HCT116 (cell line): ENCODE data around the gene SAMD10. TPM values are rescaled to one million over a fixed set of nuclear protein-coding genes. Genes with fewer than 3 reads are reported as not detected.

ENCODE experiments used
- ATAC-seq: fragments of 200-7000 bp; cut with Tn5 transposase; 2 replicates; pipeline ENCODE4 v1.9.1; 2020; ENCODE audit warnings: mild to moderate bottlenecking, moderate library complexity
- BruUV-seq: library from RNA; stranded (reverse); fragments of 400-500 nt; replicated peaks from 2 replicates; lab custom pipeline; 2021; lab: Mats Ljungman, UMichigan
- CTCF ChIA-PET: fragments of 300-600 bp; sonication (Branson Sonifier 250); formaldehyde crosslinking; loops from one replicate; lab custom pipeline; 2021; ENCODE audit warnings: antibody characterized with exemption; lab: Charles Lee
- POLR2A ChIA-PET: fragments of 300-600, 350-600 bp; sonication (Branson Sonifier 250); formaldehyde crosslinking; loops from one replicate; lab custom pipeline; 2021; ENCODE audit warnings: antibody characterized with exemption; lab: Charles Lee
- RAD21 ChIA-PET, 2 experiments: fragments of 300-600 bp; sonication (Branson Sonifier 250); formaldehyde crosslinking; loops; one replicate each; lab custom pipeline; 2023; ENCODE audit warnings: low total read pairs in 2 of 2; ENCODE audit not compliant: uncharacterized antibody in 2 of 2, unreplicated experiment in 2 of 2, low non-redundant PET in 1 of 2; lab: Charles Lee
- DNase-seq: peaks from one replicate; pipeline ENCODE4 v3.0.0-alpha.2; 2010; ENCODE audit warnings: low read depth, low spot score
- H2AFZ ChIP-seq: fragments of 200-600 bp; shearing (Covaris generic), sonication (generic); 2 replicates; pipeline ENCODE4 v1.6.1; 2017; ENCODE audit warnings: low read depth, mixed run types, mixed read lengths, antibody characterized with exemption, low read length; ENCODE audit not compliant: poor library complexity, severe bottlenecking
- H3K27ac ChIP-seq: 2 replicates; pipeline ENCODE4 v1.5.1; 2012; ENCODE audit warnings: low read depth, low read length
- H3K27me3 ChIP-seq: fragments of 200-600 bp; sonication (generic); 2 replicates; pipeline ENCODE4 v1.6.1; 2016; ENCODE audit warnings: mixed run types, low read length, mixed read lengths; ENCODE audit not compliant: insufficient read depth
- H3K36me3 ChIP-seq, 2 experiments: fragments of 200-500 bp in 1 of 2; fragments of 200-600 bp in 1 of 2; sonication (Bioruptor generic) in 1 of 2; sonication (generic) in 1 of 2; 2 replicates each; pipeline versions ENCODE4 v1.5.1 to v1.6.1; 2014 to 2016; ENCODE audit warnings: low read length in 2 of 2, inconsistent platforms in 1 of 2, mixed read lengths in 1 of 2, mixed run types in 1 of 2; ENCODE audit not compliant: insufficient read depth in 2 of 2, control insufficient read depth in 1 of 2
- H3K4me1 ChIP-seq, 2 experiments: fragments of 200-600 bp in 1 of 2; sonication (generic) in 1 of 2; 2 replicates each; pipeline versions ENCODE4 v1.5.1 to v1.6.1; 2012 to 2017; ENCODE audit warnings: low read length in 2 of 2, inconsistent platforms in 1 of 2, mild to moderate bottlenecking in 1 of 2, mixed read lengths in 1 of 2, mixed run types in 1 of 2, moderate library complexity in 1 of 2; ENCODE audit not compliant: insufficient read depth in 2 of 2, control insufficient read depth in 1 of 2
- H3K4me2 ChIP-seq: fragments of 200-600 bp; sonication (generic); 2 replicates; pipeline ENCODE4 v1.6.1; 2017; ENCODE audit warnings: mixed run types, low read length, mixed read lengths
- H3K4me3 ChIP-seq, 2 experiments: fragments of 200-600 bp in 1 of 2; sonication (generic) in 1 of 2; replicated peaks in 1 of 2; 2 replicates each; pipeline ENCODE4 v1.5.1; 2011 to 2016; ENCODE audit warnings: low read length in 2 of 2, control low read depth in 1 of 2, low read depth in 1 of 2, mild to moderate bottlenecking in 1 of 2, mixed read lengths in 1 of 2, mixed run types in 1 of 2
- H3K79me2 ChIP-seq: fragments of 200-600 bp; sonication (generic); 2 replicates; pipeline ENCODE4 v1.6.1; 2017; ENCODE audit warnings: mild to moderate bottlenecking, mixed run types, low read length, moderate library complexity, mixed read lengths; ENCODE audit not compliant: insufficient read depth
- H3K9ac ChIP-seq: fragments of 200-600 bp; sonication (generic); 2 replicates; pipeline ENCODE4 v1.6.1; 2016; ENCODE audit warnings: low read length, mixed read lengths
- H3K9me2 ChIP-seq: fragments of 200-600 bp; sonication (generic), shearing (Covaris generic); 2 replicates; pipeline ENCODE4 v1.6.1; 2017; ENCODE audit warnings: mixed run types, mild to moderate bottlenecking, moderate library complexity; ENCODE audit not compliant: insufficient read depth
- H3K9me3 ChIP-seq, 2 experiments: fragments of 200-500 bp in 1 of 2; fragments of 200-600 bp in 1 of 2; sonication (Bioruptor generic) in 1 of 2; sonication (generic) in 1 of 2; 2 replicates each; pipeline ENCODE4 v1.6.1; 2014 to 2017; ENCODE audit warnings: low read length in 2 of 2, mixed read lengths in 2 of 2, inconsistent platforms in 1 of 2, low read depth in 1 of 2, mild to moderate bottlenecking in 1 of 2, mixed run types in 1 of 2, moderate library complexity in 1 of 2; ENCODE audit not compliant: control insufficient read depth in 1 of 2, insufficient read depth in 1 of 2
- H4K20me1 ChIP-seq: fragments of 200-600 bp; sonication (generic), shearing (Covaris generic); 2 replicates; pipeline ENCODE4 v1.6.1; 2017; ENCODE audit warnings: mixed run types, mild to moderate bottlenecking, moderate library complexity; ENCODE audit not compliant: insufficient read depth
- CBX3 ChIP-seq: IDR thresholded peaks from 2 replicates; pipeline ENCODE4 v1.6.1; 2012; ENCODE audit warnings: low read depth
- CEBPB ChIP-seq: IDR thresholded peaks from 2 replicates; pipeline ENCODE4 v1.6.1; 2012; ENCODE audit warnings: low read depth
- EGR1 ChIP-seq: IDR thresholded peaks from 2 replicates; pipeline ENCODE4 v1.6.1; 2012; ENCODE audit warnings: low read depth
- ELF1 ChIP-seq: IDR thresholded peaks from 2 replicates; pipeline ENCODE4 v1.6.1; 2012; ENCODE audit warnings: low read depth, borderline replicate concordance
- EZH2 ChIP-seq: fragments of 200-600 bp; sonication (generic); IDR thresholded peaks from 2 replicates; pipeline ENCODE4 v1.6.1; 2017; ENCODE audit warnings: antibody characterized with exemption, mixed run types
- EZH2phosphoT487 ChIP-seq: fragments of 200-600 bp; IDR thresholded peaks from 2 replicates; pipeline ENCODE4 v1.6.1; 2018; ENCODE audit warnings: antibody characterized with exemption, borderline replicate concordance
- FOSL1 ChIP-seq: IDR thresholded peaks from 2 replicates; pipeline ENCODE4 v1.6.1; 2012; ENCODE audit warnings: low read depth
- JUND ChIP-seq: IDR thresholded peaks from 2 replicates; pipeline ENCODE4 v1.6.1; 2012
- POLR2A ChIP-seq: IDR thresholded peaks from 2 replicates; pipeline ENCODE4 v1.7.0; 2011; ENCODE audit warnings: borderline replicate concordance; ENCODE audit not compliant: insufficient read depth, insufficient read length; ENCODE audit errors: extremely low read depth
- POLR2AphosphoS5 ChIP-seq: IDR thresholded peaks from 2 replicates; pipeline ENCODE4 v1.6.1; 2011; ENCODE audit warnings: mild to moderate bottlenecking, low read depth, low read length, moderate library complexity
- SIN3A ChIP-seq: IDR thresholded peaks from 2 replicates; pipeline ENCODE4 v1.6.1; 2012; ENCODE audit warnings: low read depth
- SP1 ChIP-seq: IDR thresholded peaks from 2 replicates; pipeline ENCODE4 v1.6.1; 2012; ENCODE audit warnings: low read depth
- SRF ChIP-seq: IDR thresholded peaks from 2 replicates; pipeline ENCODE4 v1.6.1; 2012; ENCODE audit warnings: low read depth
- ZFX ChIP-seq: fragments of 450-650 bp; IDR thresholded peaks from 2 replicates; pipeline ENCODE4 v1.6.1; 2017
- ZNF274 ChIP-seq: fragments of 200-500 bp; sonication (Bioruptor generic); IDR thresholded peaks from 2 replicates; pipeline ENCODE4 v1.6.1; 2014; ENCODE audit warnings: mild to moderate bottlenecking, low read depth, low read length, inconsistent platforms
- intact Hi-C: fragments of 100-400 bp; cut with micrococcal nuclease; formaldehyde crosslinking; loops from 2 replicates; pipeline ENCODE4 v1.10.0; 2022
- total RNA-seq: library from RNA; stranded (reverse); gene quantifications from one replicate; pipeline ENCODE4 v1.2.1, GENCODE V29; 2021; ENCODE audit not compliant: unreplicated experiment
- TF ChIP-seq, protein P1 (sequence below), 3 experiments: fragments of 200-600 bp in 1 of 3; sonication (generic) in 1 of 3; IDR thresholded peaks in 2 of 3; conservative IDR thresholded peaks in 1 of 3; 2 replicates each; pipeline ENCODE4 v1.5.1; 2012 to 2017; ENCODE audit warnings: low read depth in 2 of 3, low read length in 2 of 3, antibody characterized with exemption in 1 of 3, borderline replicate concordance in 1 of 3, control low read depth in 1 of 3, mild to moderate bottlenecking in 1 of 3, mixed read lengths in 1 of 3, mixed run types in 1 of 3, moderate library complexity in 1 of 3; ENCODE audit not compliant: insufficient read depth in 1 of 3
- TF ChIP-seq, protein P2 (sequence below): IDR thresholded peaks from 2 replicates; pipeline ENCODE4 v1.6.1; 2011; ENCODE audit warnings: mild to moderate bottlenecking, low read length, moderate library complexity; ENCODE audit not compliant: insufficient replicate concordance; ENCODE audit errors: extremely low read depth
- TF ChIP-seq, protein P3 (sequence below): IDR thresholded peaks from 2 replicates; pipeline ENCODE4 v1.6.1; 2012

SAMD10 gene
- total RNA-seq, 1 experiment from 2014 or later: 4.2 TPM

DNA sequence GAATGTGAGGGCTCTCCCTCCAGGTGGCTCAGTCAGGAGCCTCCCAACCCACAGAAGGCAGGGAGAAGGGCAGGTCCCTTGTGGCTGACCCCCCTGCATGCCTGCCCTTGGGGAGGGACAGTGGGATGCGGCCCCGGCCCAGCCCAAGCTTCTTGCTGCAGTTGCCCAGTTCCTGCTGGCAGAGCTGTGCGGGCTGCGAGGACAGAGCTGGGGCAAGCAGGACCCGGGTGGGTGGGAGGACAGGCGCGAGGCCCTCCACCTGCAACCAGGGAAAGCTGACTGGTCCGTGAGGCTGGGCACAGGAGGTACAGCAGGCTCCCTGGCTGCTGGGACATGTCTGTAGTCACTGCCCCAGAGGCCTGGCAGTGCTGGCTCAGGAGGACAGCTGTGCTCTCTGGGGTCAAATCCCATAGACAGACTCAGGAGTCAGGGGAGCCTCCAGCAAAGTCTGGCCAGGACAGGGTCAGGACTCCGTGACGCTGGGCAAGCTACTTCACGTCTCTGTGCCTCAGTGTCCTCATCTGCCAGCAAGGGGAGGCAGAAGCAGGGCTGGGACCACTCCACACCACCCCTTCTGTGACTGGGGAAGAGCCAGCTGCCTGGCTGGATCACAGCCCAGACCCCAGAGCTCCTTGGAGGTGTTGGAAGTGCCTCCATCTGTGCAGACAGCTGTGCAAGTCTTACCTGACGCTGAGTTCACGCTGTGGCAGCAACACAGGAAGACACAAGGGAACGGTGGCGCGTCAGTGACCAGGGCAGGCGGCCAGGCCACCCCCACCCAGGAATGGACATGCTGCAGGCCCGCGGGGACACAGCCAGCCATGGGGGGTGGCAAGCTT lies 36.3 kb downstream of the SAMD10 start:
- ChIA-PET POLR2A (no interaction called here), RAD21 (no interaction called here), CTCF (interaction anchor here (0.7 kb wide), 1 partner anchor 405 kb away, joined by 3 read pairs; no protein-coding TSS in a partner anchor)
- no TSS peak for BruUV-seq
- Histone ChIP-seq H3K4me3 (no peak overlapping the region), H4K20me1 (no peaks in the 10 kb centered on the region; the same call in 1 of the 2 replicates), H3K4me2 (no peak overlapping the region), H3K27me3 (no peaks in the 10 kb centered on the region), H3K4me1 (peaks cover 3 to 14% of the 10 kb centered on the region in 2 experiments; a peak in 2 of 4 replicates), H3K9ac (no peak overlapping the region), H3K9me3 (no peaks in the 10 kb centered on the region), H3K36me3 (peaks cover 16 to 41% of the 10 kb centered on the region in 2 experiments; a peak in 3 of 4 replicates), H2AFZ (no peak overlapping the region), H3K79me2 (peaks cover 32% of the 10 kb centered on the region), H3K9me2 (no peaks in the 10 kb centered on the region), H3K27ac (peak overlapping the region; percentile 41)
- intact Hi-C loops: no loop called here
- 0 out of 2 replicates have a peak, but pooled peaks have one; percentile 3 for ATAC-seq
- TF ChIP-seq ZFX (no peak), POLR2A (no peak), SIN3A (no peak), SP1 (no peak), EZH2phosphoT487 (no peak), EZH2 (no peak), ZNF274 (no peak), CEBPB (no peak), JUND (no peak), FOSL1 (no peak), POLR2AphosphoS5 (no peak), SRF (no peak), ELF1 (no peak), EGR1 (no peak), CBX3 (no peak)
- TF ChIP-seq, protein P1, sequence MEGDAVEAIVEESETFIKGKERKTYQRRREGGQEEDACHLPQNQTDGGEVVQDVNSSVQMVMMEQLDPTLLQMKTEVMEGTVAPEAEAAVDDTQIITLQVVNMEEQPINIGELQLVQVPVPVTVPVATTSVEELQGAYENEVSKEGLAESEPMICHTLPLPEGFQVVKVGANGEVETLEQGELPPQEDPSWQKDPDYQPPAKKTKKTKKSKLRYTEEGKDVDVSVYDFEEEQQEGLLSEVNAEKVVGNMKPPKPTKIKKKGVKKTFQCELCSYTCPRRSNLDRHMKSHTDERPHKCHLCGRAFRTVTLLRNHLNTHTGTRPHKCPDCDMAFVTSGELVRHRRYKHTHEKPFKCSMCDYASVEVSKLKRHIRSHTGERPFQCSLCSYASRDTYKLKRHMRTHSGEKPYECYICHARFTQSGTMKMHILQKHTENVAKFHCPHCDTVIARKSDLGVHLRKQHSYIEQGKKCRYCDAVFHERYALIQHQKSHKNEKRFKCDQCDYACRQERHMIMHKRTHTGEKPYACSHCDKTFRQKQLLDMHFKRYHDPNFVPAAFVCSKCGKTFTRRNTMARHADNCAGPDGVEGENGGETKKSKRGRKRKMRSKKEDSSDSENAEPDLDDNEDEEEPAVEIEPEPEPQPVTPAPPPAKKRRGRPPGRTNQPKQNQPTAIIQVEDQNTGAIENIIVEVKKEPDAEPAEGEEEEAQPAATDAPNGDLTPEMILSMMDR (IDR thresholded peaks at IDR 0.05 in 2 of 3, conservative IDR thresholded peaks at IDR 0.05 in 1 of 3; ENCODE audit: borderline replicate concordance in 1 of 3, insufficient read depth in 1 of 3, low read depth in 2 of 3, low read length in 2 of 3): no peak
- TF ChIP-seq, protein P2, sequence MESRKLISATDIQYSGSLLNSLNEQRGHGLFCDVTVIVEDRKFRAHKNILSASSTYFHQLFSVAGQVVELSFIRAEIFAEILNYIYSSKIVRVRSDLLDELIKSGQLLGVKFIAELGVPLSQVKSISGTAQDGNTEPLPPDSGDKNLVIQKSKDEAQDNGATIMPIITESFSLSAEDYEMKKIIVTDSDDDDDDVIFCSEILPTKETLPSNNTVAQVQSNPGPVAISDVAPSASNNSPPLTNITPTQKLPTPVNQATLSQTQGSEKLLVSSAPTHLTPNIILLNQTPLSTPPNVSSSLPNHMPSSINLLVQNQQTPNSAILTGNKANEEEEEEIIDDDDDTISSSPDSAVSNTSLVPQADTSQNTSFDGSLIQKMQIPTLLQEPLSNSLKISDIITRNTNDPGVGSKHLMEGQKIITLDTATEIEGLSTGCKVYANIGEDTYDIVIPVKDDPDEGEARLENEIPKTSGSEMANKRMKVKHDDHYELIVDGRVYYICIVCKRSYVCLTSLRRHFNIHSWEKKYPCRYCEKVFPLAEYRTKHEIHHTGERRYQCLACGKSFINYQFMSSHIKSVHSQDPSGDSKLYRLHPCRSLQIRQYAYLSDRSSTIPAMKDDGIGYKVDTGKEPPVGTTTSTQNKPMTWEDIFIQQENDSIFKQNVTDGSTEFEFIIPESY: no peak
- TF ChIP-seq, protein P3, sequence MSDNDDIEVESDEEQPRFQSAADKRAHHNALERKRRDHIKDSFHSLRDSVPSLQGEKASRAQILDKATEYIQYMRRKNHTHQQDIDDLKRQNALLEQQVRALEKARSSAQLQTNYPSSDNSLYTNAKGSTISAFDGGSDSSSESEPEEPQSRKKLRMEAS: no peak
- DNase-seq: no peak
